Gastrocnemius medialis (tissue), 4 donors: Measurements from ENCODE around the gene PARP11.

ENCODE experiments used
- POLR2A ChIP-seq, 2 donors: fragments of 450-650 bp; IDR thresholded peaks; one replicate each; pipeline ENCODE4 v1.6.1; 2017; ENCODE audit warnings: antibody characterized with exemption in 2 of 2, mild to moderate bottlenecking in 2 of 2, moderate library complexity in 2 of 2
- TF ChIP-seq, protein P1 (sequence below), 5 experiments: fragments of 450-650 bp in 3 of 5; fragments of 200-600 bp in 2 of 5; sonication (generic) in 2 of 5; IDR thresholded peaks in 4 of 5; conservative IDR thresholded peaks in 1 of 5; 1 replicate in 4 of 5; 2 replicates in 1 of 5; pipeline ENCODE4 v1.5.1; 2016 to 2019; ENCODE audit warnings: antibody characterized with exemption in 5 of 5, mild to moderate bottlenecking in 3 of 5, moderate library complexity in 3 of 5

GRCh38 chr12:3842517-3842916 is 30.7 kb downstream of the PARP11 start:
- no peak for TF ChIP-seq POLR2A (IDR thresholded peaks at IDR 0.05)
- TF ChIP-seq, protein P1, sequence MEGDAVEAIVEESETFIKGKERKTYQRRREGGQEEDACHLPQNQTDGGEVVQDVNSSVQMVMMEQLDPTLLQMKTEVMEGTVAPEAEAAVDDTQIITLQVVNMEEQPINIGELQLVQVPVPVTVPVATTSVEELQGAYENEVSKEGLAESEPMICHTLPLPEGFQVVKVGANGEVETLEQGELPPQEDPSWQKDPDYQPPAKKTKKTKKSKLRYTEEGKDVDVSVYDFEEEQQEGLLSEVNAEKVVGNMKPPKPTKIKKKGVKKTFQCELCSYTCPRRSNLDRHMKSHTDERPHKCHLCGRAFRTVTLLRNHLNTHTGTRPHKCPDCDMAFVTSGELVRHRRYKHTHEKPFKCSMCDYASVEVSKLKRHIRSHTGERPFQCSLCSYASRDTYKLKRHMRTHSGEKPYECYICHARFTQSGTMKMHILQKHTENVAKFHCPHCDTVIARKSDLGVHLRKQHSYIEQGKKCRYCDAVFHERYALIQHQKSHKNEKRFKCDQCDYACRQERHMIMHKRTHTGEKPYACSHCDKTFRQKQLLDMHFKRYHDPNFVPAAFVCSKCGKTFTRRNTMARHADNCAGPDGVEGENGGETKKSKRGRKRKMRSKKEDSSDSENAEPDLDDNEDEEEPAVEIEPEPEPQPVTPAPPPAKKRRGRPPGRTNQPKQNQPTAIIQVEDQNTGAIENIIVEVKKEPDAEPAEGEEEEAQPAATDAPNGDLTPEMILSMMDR (IDR thresholded peaks at IDR 0.05 in 4 of 5, conservative IDR thresholded peaks at IDR 0.05 in 1 of 5) = no peak
